Measurements from ENCODE around the gene AFM. TPM values are rescaled to one million over a fixed set of nuclear protein-coding genes. Genes with fewer than 3 reads are reported as not detected.

AFM gene
- not detected for total RNA-seq

- CTCF ChIA-PET = no interaction called here
- Mint-ChIP-seq H3K4me1 (ENCODE audit: low read depth) (no peaks in the 10 kb centered on the region), H3K27me3 (ENCODE audit: low read depth) (peaks cover 6% of the 10 kb centered on the region), H3K36me3 (ENCODE audit: low read depth) (no peaks in the 10 kb centered on the region), H3K27ac (no peak within 1 kb of the TSS), H3K4me3 (no peak within 1 kb of the TSS), H3K9me3 (ENCODE audit: insufficient read depth) (no peaks in the 10 kb centered on the region)
- POLR2A ChIA-PET = no interaction called here
- no peak for DNase-seq
- no peak for ATAC-seq
Observed at GRCh38 chr4:73481358-73481757, at the start of gene AFM. AFM (plus strand) TSS chr4:73481745; CDS start chr4:73481776, 31 bp downstream.

GRCh38 chr4:73431813-73432168 lies 49.8 kb upstream of the AFM start:
- H3K27ac Mint-ChIP-seq = no peak overlapping the region
- H3K27me3 Mint-ChIP-seq (ENCODE audit: low read depth) = peaks cover 7% of the 10 kb centered on the region
- CTCF ChIA-PET = interaction anchor here (1.4 kb wide), 1 partner anchor 118 kb away, joined by 3 read pairs; no protein-coding TSS in a partner anchor
- no peaks in the 10 kb centered on the region for H3K4me1 Mint-ChIP-seq (ENCODE audit: low read depth)
- no peaks in the 10 kb centered on the region for H3K36me3 Mint-ChIP-seq (ENCODE audit: low read depth)
- ATAC-seq = no peak
- no peak overlapping the region for H3K4me3 Mint-ChIP-seq
- POLR2A ChIA-PET = no interaction called here
- DNase-seq = no peak
- no peaks in the 10 kb centered on the region for H3K9me3 Mint-ChIP-seq (ENCODE audit: insufficient read depth)

- Mint-ChIP-seq H3K27ac (no peak overlapping the region), H3K36me3 (ENCODE audit: low read depth) (no peaks in the 10 kb centered on the region), H3K27me3 (ENCODE audit: low read depth) (peaks cover 10% of the 10 kb centered on the region), H3K9me3 (ENCODE audit: insufficient read depth) (no peaks in the 10 kb centered on the region), H3K4me1 (ENCODE audit: low read depth) (no peaks in the 10 kb centered on the region), H3K4me3 (no peak overlapping the region)
- POLR2A ChIA-PET = no interaction called here
- no peak for ATAC-seq
- CTCF ChIA-PET = interaction anchor here (1.4 kb wide), 1 partner anchor 119 kb away, joined by 3 read pairs; no protein-coding TSS in a partner anchor
- DNase-seq = no peak
Observed at GRCh38 chr4:73432169-73433000, 49.2 kb upstream of the AFM start.

GRCh38 chr4:73433140-73433539 lies 48.4 kb upstream of the AFM start:
- no peaks in the 10 kb centered on the region for H3K4me1 Mint-ChIP-seq (ENCODE audit: low read depth)
- ChIA-PET POLR2A (no interaction called here), CTCF (no interaction called here)
- H3K36me3 Mint-ChIP-seq (ENCODE audit: low read depth) = no peaks in the 10 kb centered on the region
- peaks cover 10% of the 10 kb centered on the region for H3K27me3 Mint-ChIP-seq (ENCODE audit: low read depth)
- DNase-seq (no peak), ATAC-seq (no peak)
- H3K4me3 Mint-ChIP-seq = no peak overlapping the region
- no peak overlapping the region for H3K27ac Mint-ChIP-seq
- no peaks in the 10 kb centered on the region for H3K9me3 Mint-ChIP-seq (ENCODE audit: insufficient read depth)

GRCh38 chr4:73434311-73434710 lies 47.2 kb upstream of the AFM start:
- ChIA-PET POLR2A (no interaction called here), CTCF (interaction anchor here (1.5 kb wide), 1 partner anchor 12 kb away, joined by 3 read pairs; no protein-coding TSS in a partner anchor)
- Mint-ChIP-seq H3K36me3 (ENCODE audit: low read depth) (no peaks in the 10 kb centered on the region), H3K4me3 (no peak overlapping the region), H3K9me3 (ENCODE audit: insufficient read depth) (no peaks in the 10 kb centered on the region), H3K27ac (no peak overlapping the region), H3K4me1 (ENCODE audit: low read depth) (no peaks in the 10 kb centered on the region), H3K27me3 (ENCODE audit: low read depth) (peaks cover 8% of the 10 kb centered on the region)
- DNase-seq (no peak), ATAC-seq (no peak)

- H3K27me3 Mint-ChIP-seq (ENCODE audit: low read depth) = peaks cover 4% of the 10 kb centered on the region
- no peaks in the 10 kb centered on the region for H3K36me3 Mint-ChIP-seq (ENCODE audit: low read depth)
- H3K4me1 Mint-ChIP-seq (ENCODE audit: low read depth) = no peaks in the 10 kb centered on the region
- H3K9me3 Mint-ChIP-seq (ENCODE audit: insufficient read depth) = no peaks in the 10 kb centered on the region
- H3K4me3 Mint-ChIP-seq = no peak within 1 kb of the TSS
- ChIA-PET CTCF (no interaction called here), POLR2A (no interaction called here)
- ATAC-seq = no peak
- H3K27ac Mint-ChIP-seq = no peak within 1 kb of the TSS
- no peak for DNase-seq
Observed at GRCh38 chr4:73435984-73436383, 45.6 kb upstream of the AFM start, which contains the start of gene AFP. AFP (plus strand) TSS chr4:73436221; CDS start chr4:73436263, 42 bp downstream.

- ATAC-seq = no peak
- Mint-ChIP-seq H3K9me3 (ENCODE audit: insufficient read depth) (no peaks in the 10 kb centered on the region), H3K4me1 (ENCODE audit: low read depth) (no peaks in the 10 kb centered on the region), H3K4me3 (no peak overlapping the region), H3K27me3 (ENCODE audit: low read depth) (peaks cover 4% of the 10 kb centered on the region), H3K27ac (no peak overlapping the region), H3K36me3 (ENCODE audit: low read depth) (no peaks in the 10 kb centered on the region)
- POLR2A ChIA-PET = no interaction called here
- CTCF ChIA-PET = interaction anchor here (2.3 kb wide), 1 partner anchor 10 kb away, joined by 9 read pairs; no protein-coding TSS in a partner anchor
- no peak for DNase-seq
Observed at GRCh38 chr4:73436674-73437557, 44.6 kb upstream of the AFM start.

- ChIA-PET CTCF (interaction anchor here (2.3 kb wide), 1 partner anchor 9 kb away, joined by 9 read pairs; no protein-coding TSS in a partner anchor), POLR2A (no interaction called here)
- DNase-seq (no peak), ATAC-seq (no peak)
- no peaks in the 10 kb centered on the region for H3K4me1 Mint-ChIP-seq (ENCODE audit: low read depth)
- peaks cover 2% of the 10 kb centered on the region for H3K27me3 Mint-ChIP-seq (ENCODE audit: low read depth)
- no peaks in the 10 kb centered on the region for H3K36me3 Mint-ChIP-seq (ENCODE audit: low read depth)
- H3K4me3 Mint-ChIP-seq = no peak overlapping the region
- no peaks in the 10 kb centered on the region for H3K9me3 Mint-ChIP-seq (ENCODE audit: insufficient read depth)
- no peak overlapping the region for H3K27ac Mint-ChIP-seq
Observed at GRCh38 chr4:73437558-73437956, 44.0 kb upstream of the AFM start.

GRCh38 chr4:73438048-73438447 lies 43.5 kb upstream of the AFM start:
- ChIA-PET POLR2A (no interaction called here), CTCF (interaction anchor here (2.3 kb wide), 1 partner anchor 9 kb away, joined by 9 read pairs; no protein-coding TSS in a partner anchor)
- no peak for ATAC-seq
- H3K4me3 Mint-ChIP-seq = no peak overlapping the region
- no peaks in the 10 kb centered on the region for H3K36me3 Mint-ChIP-seq (ENCODE audit: low read depth)
- peaks cover 2% of the 10 kb centered on the region for H3K27me3 Mint-ChIP-seq (ENCODE audit: low read depth)
- no peak overlapping the region for H3K27ac Mint-ChIP-seq
- H3K4me1 Mint-ChIP-seq (ENCODE audit: low read depth) = no peaks in the 10 kb centered on the region
- DNase-seq = no peak
- H3K9me3 Mint-ChIP-seq (ENCODE audit: insufficient read depth) = no peaks in the 10 kb centered on the region

GRCh38 chr4:73438582-73439215 lies 42.8 kb upstream of the AFM start:
- no peaks in the 10 kb centered on the region for H3K4me1 Mint-ChIP-seq (ENCODE audit: low read depth)
- no peaks in the 10 kb centered on the region for H3K36me3 Mint-ChIP-seq (ENCODE audit: low read depth)
- no peak overlapping the region for H3K4me3 Mint-ChIP-seq
- no peak overlapping the region for H3K27ac Mint-ChIP-seq
- DNase-seq = no peak
- POLR2A ChIA-PET = no interaction called here
- H3K27me3 Mint-ChIP-seq (ENCODE audit: low read depth) = peaks cover 2% of the 10 kb centered on the region
- ATAC-seq = no peak
- CTCF ChIA-PET = interaction anchor here (2.3 kb wide), 1 partner anchor 8 kb away, joined by 9 read pairs; no protein-coding TSS in a partner anchor
- H3K9me3 Mint-ChIP-seq (ENCODE audit: insufficient read depth) = no peaks in the 10 kb centered on the region

GRCh38 chr4:73439445-73439844 lies 42.1 kb upstream of the AFM start:
- ChIA-PET POLR2A (no interaction called here), CTCF (no interaction called here)
- Mint-ChIP-seq H3K4me3 (no peak overlapping the region), H3K27ac (no peak overlapping the region), H3K27me3 (ENCODE audit: low read depth) (peaks cover 2% of the 10 kb centered on the region), H3K36me3 (ENCODE audit: low read depth) (no peaks in the 10 kb centered on the region), H3K4me1 (ENCODE audit: low read depth) (no peaks in the 10 kb centered on the region), H3K9me3 (ENCODE audit: insufficient read depth) (no peaks in the 10 kb centered on the region)
- DNase-seq (no peak), ATAC-seq (no peak)

Measured in activated CD8-positive, alpha-beta T cell treated with anti-CD3 and anti-CD28 coated beads, Interleukin-2, amount 10 ng/mL, durations not matched to agents 7 days and 5 days (primary cell).